ENCODE data around the gene GNAQ.

GNAQ gene

GRCh38 chr9:77843076-77843870 lies 188.3 kb downstream of the GNAQ start:
- Mint-ChIP-seq H3K27ac (no peak overlapping the region), H3K27me3 (no peaks in the 10 kb centered on the region), H3K4me3 (no peak overlapping the region), H3K9me3 (no peaks in the 10 kb centered on the region), H3K4me1 (peaks cover 35% of the 10 kb centered on the region)
- DNase-seq (no peak), ATAC-seq (no peak)

DNA sequence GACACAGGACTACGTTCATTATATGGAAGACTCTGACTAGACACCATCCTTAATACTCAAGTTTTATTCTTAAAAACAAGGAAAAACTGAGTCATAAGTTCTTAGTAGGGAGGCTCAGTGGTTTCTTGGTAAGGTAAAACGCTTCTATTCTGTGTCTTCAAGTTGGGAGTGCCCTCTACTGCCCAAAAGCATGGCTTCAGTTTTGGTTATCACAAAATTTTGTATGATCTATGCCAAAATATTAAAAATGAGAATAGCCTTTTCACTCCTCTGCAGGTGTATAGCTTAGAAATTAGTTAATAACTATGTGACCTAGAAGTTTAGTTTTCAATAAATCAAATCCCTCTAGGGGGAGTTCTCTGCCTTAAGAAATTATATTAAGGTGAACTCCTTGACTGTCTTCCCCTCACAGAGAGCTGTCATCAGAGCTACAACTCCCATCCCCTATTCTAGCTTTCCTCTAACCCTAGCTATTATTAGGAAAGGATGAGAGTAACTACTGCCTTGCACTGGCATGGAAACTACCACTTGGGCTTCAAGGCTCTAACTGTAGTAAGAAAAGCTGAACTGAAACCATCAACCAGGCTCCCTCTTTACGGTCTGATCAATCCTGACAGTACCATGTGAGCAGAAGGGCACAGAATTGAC lies 189.7 kb downstream of the GNAQ start:
- ATAC-seq (no peak), DNase-seq (no peak)
- Mint-ChIP-seq H3K4me1 (peaks cover 21% of the 10 kb centered on the region), H3K27me3 (no peaks in the 10 kb centered on the region), H3K4me3 (no peak overlapping the region), H3K27ac (no peak overlapping the region), H3K9me3 (no peaks in the 10 kb centered on the region)

DNA sequence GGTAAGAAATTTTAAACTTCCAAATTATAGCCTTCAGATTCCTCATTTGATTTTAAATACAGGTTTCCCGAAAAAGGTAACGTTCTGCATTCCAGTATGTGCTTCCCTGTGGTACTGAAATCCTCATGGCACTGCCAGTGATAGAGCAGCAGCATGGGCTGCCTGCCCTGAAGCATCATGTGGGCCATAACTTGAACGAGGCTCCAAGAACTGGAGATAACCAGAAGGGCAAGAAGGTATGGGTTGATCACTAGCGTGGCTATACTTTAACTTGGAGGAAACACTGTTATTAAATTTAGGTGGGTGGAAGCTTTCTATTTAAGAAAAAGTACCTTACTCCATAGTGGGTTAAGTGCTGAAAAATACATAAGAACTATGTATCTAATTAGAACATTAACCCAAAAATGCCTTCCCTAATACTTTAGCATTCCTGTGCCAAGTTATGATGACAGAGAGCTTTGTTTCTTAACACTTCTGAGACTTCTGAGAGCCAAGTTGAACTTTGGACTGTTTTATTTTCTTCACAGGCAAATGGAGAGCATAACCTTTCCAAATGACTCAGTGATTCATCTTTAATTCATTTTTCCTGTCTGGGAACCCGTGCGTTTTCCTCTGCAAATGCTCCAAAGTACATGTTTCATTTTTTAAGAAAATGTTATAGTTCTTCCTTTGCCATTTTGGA lies 192.0 kb downstream of the GNAQ start:
- no peak for ATAC-seq
- peak overlapping the region in 1 of 2 donors; percentile 27 for H3K27ac Mint-ChIP-seq
- no peak overlapping the region for H3K4me3 Mint-ChIP-seq
- DNase-seq, result no peak
- H3K27me3 Mint-ChIP-seq, result no peaks in the 10 kb centered on the region
- peaks cover 10% of the 10 kb centered on the region for H3K4me1 Mint-ChIP-seq
- no peaks in the 10 kb centered on the region for H3K9me3 Mint-ChIP-seq

DNA sequence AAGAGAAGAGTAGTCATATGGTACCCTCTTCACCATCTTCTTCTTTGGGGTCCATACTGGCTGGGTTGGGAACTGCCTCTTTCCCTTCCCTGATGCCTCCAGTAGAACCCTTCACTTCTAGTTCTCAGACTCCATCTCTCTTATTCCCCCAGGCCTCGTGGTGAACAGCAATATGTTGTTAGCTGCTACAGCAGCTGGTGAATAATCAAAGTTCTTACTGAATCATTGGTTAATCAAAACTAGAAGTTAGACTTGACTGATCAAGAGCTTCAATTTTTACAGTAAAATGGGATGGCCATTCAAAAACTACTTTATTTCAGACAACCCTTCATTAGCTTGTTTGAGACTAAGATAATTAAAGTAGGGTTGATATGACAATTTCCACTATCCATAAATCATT lies 192.6 kb downstream of the GNAQ start:
- ATAC-seq, result no peak
- no peaks in the 10 kb centered on the region for H3K9me3 Mint-ChIP-seq
- DNase-seq, result no peak
- peaks cover 10% of the 10 kb centered on the region for H3K4me1 Mint-ChIP-seq
- no peaks in the 10 kb centered on the region for H3K27me3 Mint-ChIP-seq
- H3K4me3 Mint-ChIP-seq, result no peak overlapping the region
- H3K27ac Mint-ChIP-seq, result no peak overlapping the region

DNA sequence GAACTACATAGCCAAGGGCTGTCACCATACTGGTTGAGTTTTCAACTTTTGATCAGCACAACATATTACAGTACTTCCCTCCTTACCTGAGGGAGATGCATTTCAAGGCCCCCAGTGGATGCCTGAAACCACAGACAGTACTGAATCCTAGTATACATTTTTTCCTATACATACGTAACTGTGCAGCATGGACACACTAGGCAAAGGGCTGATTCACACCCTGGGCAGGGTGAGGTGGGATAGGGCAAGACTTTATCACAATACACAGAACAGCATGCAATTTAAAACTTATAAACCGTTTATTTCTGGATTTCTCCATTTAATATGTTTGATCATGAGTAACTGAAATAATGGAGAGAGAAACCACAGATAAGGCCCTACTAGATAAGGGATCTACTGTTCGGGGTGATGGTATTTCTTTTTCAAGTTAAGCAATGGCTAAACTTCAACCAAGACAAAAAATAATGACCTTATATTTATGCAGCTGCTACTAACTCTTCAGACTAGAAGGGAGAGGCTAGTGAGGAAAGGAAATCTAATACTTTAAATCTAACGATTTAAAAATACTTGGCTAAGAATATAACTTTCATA lies 196.6 kb downstream of the GNAQ start:
- Mint-ChIP-seq H3K9me3 (no peaks in the 10 kb centered on the region), H3K4me3 (no peak overlapping the region), H3K27me3 (no peaks in the 10 kb centered on the region), H3K27ac (no peak overlapping the region), H3K4me1 (peaks cover 21% of the 10 kb centered on the region)
- ATAC-seq, result no peak
- no peak for DNase-seq

- Mint-ChIP-seq H3K27ac (no peak overlapping the region), H3K4me1 (peaks cover 19% of the 10 kb centered on the region), H3K4me3 (no peak overlapping the region), H3K27me3 (no peaks in the 10 kb centered on the region), H3K9me3 (no peaks in the 10 kb centered on the region)
- DNase-seq (no peak), ATAC-seq (no peak)
These were observed 197.8 kb downstream of the GNAQ start for GRCh38 chr9:77833561-77834429.

GRCh38 chr9:77832639-77833038 lies 199.0 kb downstream of the GNAQ start:
- Mint-ChIP-seq H3K4me1 (peaks cover 30% of the 10 kb centered on the region), H3K27me3 (no peaks in the 10 kb centered on the region), H3K4me3 (no peak overlapping the region), H3K27ac (no peak overlapping the region), H3K9me3 (no peaks in the 10 kb centered on the region)
- ATAC-seq (no peak), DNase-seq (no peak)

DNA sequence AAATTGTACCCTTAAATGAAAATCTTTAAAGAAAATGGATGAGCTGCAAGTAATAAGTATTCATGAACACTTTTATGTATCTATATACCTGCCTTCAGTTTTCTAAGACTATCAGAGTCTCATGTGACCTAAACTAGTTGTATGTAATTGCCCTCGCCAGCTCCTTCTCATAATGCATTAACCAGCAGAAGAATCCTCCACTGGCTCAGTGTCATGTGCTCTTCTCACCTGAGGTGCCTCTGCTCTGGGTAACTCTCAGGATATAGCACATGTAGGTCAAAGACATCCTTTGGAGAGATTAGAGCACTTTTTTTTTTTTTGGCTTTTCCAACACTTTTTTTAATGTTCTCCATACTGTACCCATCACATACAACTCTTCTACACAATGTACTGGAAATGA lies 199.8 kb downstream of the GNAQ start:
- no peak overlapping the region for H3K27ac Mint-ChIP-seq
- no peak for DNase-seq
- H3K27me3 Mint-ChIP-seq, result no peaks in the 10 kb centered on the region
- ATAC-seq, result no peak
- H3K4me3 Mint-ChIP-seq, result no peak overlapping the region
- peaks cover 36% of the 10 kb centered on the region for H3K4me1 Mint-ChIP-seq
- H3K9me3 Mint-ChIP-seq, result no peaks in the 10 kb centered on the region

- DNase-seq (no peak), ATAC-seq (no peak)
- Mint-ChIP-seq H3K27me3 (no peaks in the 10 kb centered on the region), H3K9me3 (no peaks in the 10 kb centered on the region), H3K27ac (peak overlapping the region; percentile 15 to 88), H3K4me3 (no peak overlapping the region), H3K4me1 (peaks cover 38% of the 10 kb centered on the region)
These were observed 200.9 kb downstream of the GNAQ start for GRCh38 chr9:77830618-77831285.

- Mint-ChIP-seq H3K4me1 (peaks cover 42% of the 10 kb centered on the region), H3K27ac (peak overlapping the region in 1 of 2 donors; percentile 54), H3K9me3 (no peaks in the 10 kb centered on the region), H3K27me3 (no peaks in the 10 kb centered on the region), H3K4me3 (no peak overlapping the region)
- ATAC-seq (no peak), DNase-seq (no peak)
These were observed 202.2 kb downstream of the GNAQ start for GRCh38 chr9:77829420-77829819.

DNA sequence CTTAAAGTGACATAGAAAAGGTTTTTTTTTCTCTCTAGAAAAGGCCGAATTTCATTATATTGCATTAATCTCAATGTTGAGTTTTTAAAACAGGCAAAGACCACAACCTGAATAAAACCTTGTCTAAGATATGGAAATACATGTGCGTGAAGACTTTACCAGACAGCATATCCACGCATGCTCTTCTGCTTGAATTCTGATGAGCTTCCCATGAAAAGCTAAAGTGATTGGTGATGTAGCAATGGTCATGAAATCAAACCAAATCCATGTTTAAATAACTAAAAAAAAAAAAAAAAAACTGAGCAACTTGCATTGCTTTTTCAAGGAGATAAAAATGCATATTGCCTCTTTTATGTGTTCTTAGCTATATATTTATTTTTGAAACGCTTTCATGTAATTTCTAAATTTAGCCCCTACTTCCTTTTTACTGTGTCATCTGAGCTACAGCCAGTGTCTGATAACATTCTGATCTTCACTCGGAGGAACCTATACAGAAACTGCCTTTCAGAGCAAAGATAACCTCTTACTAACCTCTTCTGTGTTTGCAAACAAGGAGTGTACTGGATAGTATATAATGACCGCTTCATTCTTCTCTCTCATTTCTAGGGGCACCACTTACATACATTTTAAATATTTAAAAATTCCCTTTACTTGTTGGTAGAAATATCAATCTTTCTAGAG lies 204.4 kb downstream of the GNAQ start:
- Mint-ChIP-seq H3K27ac (no peak overlapping the region), H3K4me1 (peaks cover 40% of the 10 kb centered on the region), H3K9me3 (no peaks in the 10 kb centered on the region), H3K27me3 (no peaks in the 10 kb centered on the region), H3K4me3 (no peak overlapping the region)
- ATAC-seq (no peak), DNase-seq (no peak)

- ATAC-seq (no peak), DNase-seq (no peak)
- no peak overlapping the region for H3K27ac Mint-ChIP-seq
- peaks cover 35% of the 10 kb centered on the region for H3K4me1 Mint-ChIP-seq
- H3K4me3 Mint-ChIP-seq, result no peak overlapping the region
- no peaks in the 10 kb centered on the region for H3K9me3 Mint-ChIP-seq
- no peaks in the 10 kb centered on the region for H3K27me3 Mint-ChIP-seq
These were observed 205.0 kb downstream of the GNAQ start for GRCh38 chr9:77826621-77827020.

GRCh38 chr9:77826116-77826515 lies 205.5 kb downstream of the GNAQ start:
- H3K27me3 Mint-ChIP-seq, result no peaks in the 10 kb centered on the region
- H3K27ac Mint-ChIP-seq, result no peak overlapping the region
- H3K4me1 Mint-ChIP-seq, result peaks cover 35% of the 10 kb centered on the region
- DNase-seq (no peak), ATAC-seq (no peak)
- H3K4me3 Mint-ChIP-seq, result no peak overlapping the region
- H3K9me3 Mint-ChIP-seq, result no peaks in the 10 kb centered on the region

DNA sequence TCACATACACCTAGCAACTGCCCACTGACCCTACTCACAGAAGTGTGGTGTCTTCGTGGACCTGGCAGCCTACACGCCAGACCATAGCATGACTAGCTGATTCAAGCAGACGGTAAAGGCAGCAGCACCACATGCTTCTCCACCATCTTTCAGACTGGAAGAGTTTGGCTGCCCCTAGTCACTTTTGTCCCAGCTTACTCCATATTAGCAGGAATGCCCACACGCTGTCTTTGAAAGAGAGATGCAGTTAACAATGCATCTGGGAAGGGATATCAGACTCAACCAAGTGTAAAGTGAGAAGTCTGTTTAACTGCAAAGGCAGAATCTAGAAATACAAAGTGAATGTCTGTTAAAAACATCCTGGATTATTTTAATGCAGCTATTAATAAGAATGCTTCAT lies 206.2 kb downstream of the GNAQ start:
- no peak for ATAC-seq
- no peak overlapping the region for H3K27ac Mint-ChIP-seq
- H3K4me3 Mint-ChIP-seq, result no peak overlapping the region
- H3K27me3 Mint-ChIP-seq, result no peaks in the 10 kb centered on the region
- no peak for DNase-seq
- peaks cover 33% of the 10 kb centered on the region for H3K4me1 Mint-ChIP-seq
- no peaks in the 10 kb centered on the region for H3K9me3 Mint-ChIP-seq

Measured in stimulated activated naive CD8-positive, alpha-beta T cell treated with anti-CD3 and anti-CD28 coated beads, Interleukin-15, amount 100 ng/mL, for 72 hours (primary cell).